ENCODE data around the gene CD59. TPM values are rescaled to one million over a fixed set of nuclear protein-coding genes. Genes with fewer than 3 reads are reported as not detected.

The CD59 gene
- polyA plus RNA-seq, 1 experiment, result 1,182 TPM

- Histone ChIP-seq H3K4me3 (ENCODE audit: low read depth, low read length) (no peak overlapping the region), H3K9me3 (ENCODE audit: control insufficient read depth, insufficient read depth, low read length) (no peaks in the 10 kb centered on the region), H3K27ac (ENCODE audit: low read depth, low read length) (no peak overlapping the region), H3K27me3 (ENCODE audit: control insufficient read depth, insufficient read depth, low read length) (no peaks in the 10 kb centered on the region)
- ChIA-PET POLR2A (no interaction called here), CTCF (no interaction called here)
- TF ChIP-seq, protein P1, sequence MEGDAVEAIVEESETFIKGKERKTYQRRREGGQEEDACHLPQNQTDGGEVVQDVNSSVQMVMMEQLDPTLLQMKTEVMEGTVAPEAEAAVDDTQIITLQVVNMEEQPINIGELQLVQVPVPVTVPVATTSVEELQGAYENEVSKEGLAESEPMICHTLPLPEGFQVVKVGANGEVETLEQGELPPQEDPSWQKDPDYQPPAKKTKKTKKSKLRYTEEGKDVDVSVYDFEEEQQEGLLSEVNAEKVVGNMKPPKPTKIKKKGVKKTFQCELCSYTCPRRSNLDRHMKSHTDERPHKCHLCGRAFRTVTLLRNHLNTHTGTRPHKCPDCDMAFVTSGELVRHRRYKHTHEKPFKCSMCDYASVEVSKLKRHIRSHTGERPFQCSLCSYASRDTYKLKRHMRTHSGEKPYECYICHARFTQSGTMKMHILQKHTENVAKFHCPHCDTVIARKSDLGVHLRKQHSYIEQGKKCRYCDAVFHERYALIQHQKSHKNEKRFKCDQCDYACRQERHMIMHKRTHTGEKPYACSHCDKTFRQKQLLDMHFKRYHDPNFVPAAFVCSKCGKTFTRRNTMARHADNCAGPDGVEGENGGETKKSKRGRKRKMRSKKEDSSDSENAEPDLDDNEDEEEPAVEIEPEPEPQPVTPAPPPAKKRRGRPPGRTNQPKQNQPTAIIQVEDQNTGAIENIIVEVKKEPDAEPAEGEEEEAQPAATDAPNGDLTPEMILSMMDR (IDR thresholded peaks at IDR 0.05; ENCODE audit: low read depth, low read length), result no peak
- DNase-seq (ENCODE audit: low read depth, low spot score), result no peak
Observed at GRCh38 chr11:33658195-33658900, 77.9 kb downstream of the CD59 start.

GRCh38 chr11:33657757-33658156, 78.5 kb downstream of the CD59 start:
- no peak overlapping the region for H3K4me3 ChIP-seq (ENCODE audit: low read depth, low read length)
- H3K9me3 ChIP-seq (ENCODE audit: control insufficient read depth, insufficient read depth, low read length), result no peaks in the 10 kb centered on the region
- no peak overlapping the region for H3K27ac ChIP-seq (ENCODE audit: low read depth, low read length)
- ChIA-PET POLR2A (no interaction called here), CTCF (no interaction called here)
- no peaks in the 10 kb centered on the region for H3K27me3 ChIP-seq (ENCODE audit: control insufficient read depth, insufficient read depth, low read length)
- TF ChIP-seq, protein P1 (IDR thresholded peaks at IDR 0.05; ENCODE audit: low read depth, low read length), result no peak
- DNase-seq (ENCODE audit: low read depth, low spot score), result no peak

GRCh38 chr11:33656768-33657167, 79.5 kb downstream of the CD59 start:
- no peak for DNase-seq (ENCODE audit: low read depth, low spot score)
- Histone ChIP-seq H3K27ac (ENCODE audit: low read depth, low read length) (no peak overlapping the region), H3K4me3 (ENCODE audit: low read depth, low read length) (no peak overlapping the region), H3K9me3 (ENCODE audit: control insufficient read depth, insufficient read depth, low read length) (no peaks in the 10 kb centered on the region), H3K27me3 (ENCODE audit: control insufficient read depth, insufficient read depth, low read length) (no peaks in the 10 kb centered on the region)
- CTCF ChIA-PET, result no interaction called here
- POLR2A ChIA-PET, result no interaction called here
- TF ChIP-seq, protein P1 (IDR thresholded peaks at IDR 0.05; ENCODE audit: low read depth, low read length), result no peak

DNA sequence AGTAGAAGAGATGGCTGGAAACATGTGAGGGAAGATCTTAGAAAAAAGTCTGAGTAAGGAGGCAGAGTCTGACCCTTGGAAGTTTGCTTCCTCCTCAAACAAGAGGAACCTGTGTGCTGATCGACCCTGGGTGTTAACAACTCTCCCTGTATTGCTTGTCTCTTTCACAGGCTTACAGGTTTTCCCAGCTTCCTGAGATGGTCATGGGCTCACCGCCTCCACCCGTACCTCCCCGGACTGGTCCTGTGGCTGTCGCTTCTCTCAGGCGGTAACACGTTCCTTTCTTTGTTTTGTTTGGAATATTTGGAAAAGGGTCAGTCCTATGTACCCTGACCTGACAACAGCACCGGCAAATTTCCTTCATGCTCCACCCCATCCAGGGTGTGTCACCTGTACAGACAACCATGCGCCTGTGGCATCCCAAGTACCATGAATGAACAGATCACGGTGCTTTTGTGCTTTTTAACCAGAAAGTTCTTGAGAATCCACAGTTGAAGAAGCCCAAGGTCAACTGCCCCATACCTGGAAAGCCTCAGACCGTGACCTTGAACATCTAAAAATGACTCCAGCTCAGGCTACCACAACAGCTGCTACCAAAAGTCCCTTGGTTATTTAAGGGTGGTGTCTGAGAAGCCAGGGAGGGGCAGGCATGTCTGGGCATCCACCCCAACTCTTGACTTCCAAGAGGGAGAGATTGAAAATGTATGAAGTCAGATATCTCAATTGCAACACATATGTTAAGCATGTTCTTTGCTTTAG, 80.2 kb downstream of the CD59 start:
- DNase-seq (ENCODE audit: low read depth, low spot score), result no peak
- ChIA-PET CTCF (no interaction called here), POLR2A (no interaction called here)
- H3K27ac ChIP-seq (ENCODE audit: low read depth, low read length), result no peak overlapping the region
- H3K4me3 ChIP-seq (ENCODE audit: low read depth, low read length), result no peak overlapping the region
- no peaks in the 10 kb centered on the region for H3K9me3 ChIP-seq (ENCODE audit: control insufficient read depth, insufficient read depth, low read length)
- no peaks in the 10 kb centered on the region for H3K27me3 ChIP-seq (ENCODE audit: control insufficient read depth, insufficient read depth, low read length)
- TF ChIP-seq, protein P1 (IDR thresholded peaks at IDR 0.05; ENCODE audit: low read depth, low read length), result no peak

DNA sequence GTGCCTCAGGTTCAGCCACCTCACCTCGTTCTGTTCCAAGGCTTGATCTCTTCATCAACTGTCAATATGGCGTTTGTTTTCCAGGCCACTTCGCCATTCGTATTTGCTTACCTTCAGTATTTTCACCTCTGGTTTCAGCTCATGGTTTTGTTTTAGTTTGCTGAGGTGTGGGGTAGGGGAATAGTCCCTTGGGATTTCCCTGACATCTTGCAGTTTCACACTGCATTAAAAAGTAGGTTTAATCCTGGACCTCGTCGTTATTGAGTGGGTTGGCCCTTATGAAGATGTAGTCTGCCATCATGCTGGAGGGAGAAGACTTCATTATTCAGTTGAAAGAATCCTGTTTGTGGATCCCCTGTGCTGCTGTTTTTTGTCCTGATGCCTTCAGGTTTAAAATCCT, 81.6 kb downstream of the CD59 start:
- H3K4me3 ChIP-seq (ENCODE audit: low read depth, low read length), result no peak overlapping the region
- TF ChIP-seq, protein P1 (IDR thresholded peaks at IDR 0.05; ENCODE audit: low read depth, low read length), result no peak
- CTCF ChIA-PET, result interaction anchor here (0.7 kb wide), 1 partner anchor 28 kb away, joined by 4 read pairs; no protein-coding TSS in a partner anchor
- POLR2A ChIA-PET, result no interaction called here
- DNase-seq (ENCODE audit: low read depth, low spot score), result no peak
- H3K27ac ChIP-seq (ENCODE audit: low read depth, low read length), result no peak overlapping the region
- H3K27me3 ChIP-seq (ENCODE audit: control insufficient read depth, insufficient read depth, low read length), result no peaks in the 10 kb centered on the region
- no peaks in the 10 kb centered on the region for H3K9me3 ChIP-seq (ENCODE audit: control insufficient read depth, insufficient read depth, low read length)

Data from AG04450 (cell line).